GM23338 (cell line): ENCODE results near the gene NUMBL. TPM values are rescaled to one million over a fixed set of nuclear protein-coding genes. Genes with fewer than 3 reads are reported as not detected.

ENCODE experiments used
- ATAC-seq: fragments of 200-7000 bp; cut with Tn5 transposase; 3 replicates; pipeline ENCODE4 v1.9.1; 2020
- DNase-seq: peaks from one replicate; pipeline ENCODE4 v3.0.0-alpha.2; 2015; ENCODE audit warnings: low spot score
- H2AFZ ChIP-seq: fragments of 200-600 bp; sonication (generic); 2 replicates; pipeline ENCODE4 v1.8.0; 2016; ENCODE audit warnings: antibody characterized with exemption, mild to moderate bottlenecking, moderate library complexity
- H3F3A ChIP-seq: fragments of 200-600 bp; sonication (generic); replicated peaks from 2 replicates; pipeline ENCODE4 v1.8.0; 2017; ENCODE audit warnings: antibody characterized with exemption, mixed run types, low read depth
- H3K27ac ChIP-seq: fragments of 200-600 bp; sonication (generic); 2 replicates; pipeline ENCODE4 v1.6.1; 2016; ENCODE audit warnings: low read depth
- H3K27me3 ChIP-seq: fragments of 200-600 bp; sonication (generic); 2 replicates; pipeline ENCODE4 v1.8.0; 2016; ENCODE audit warnings: mild to moderate bottlenecking, mixed run types, moderate library complexity; ENCODE audit not compliant: insufficient read depth
- H3K36me3 ChIP-seq: fragments of 200-600 bp; sonication (generic); 2 replicates; pipeline ENCODE4 v1.8.0; 2016; ENCODE audit warnings: mild to moderate bottlenecking; ENCODE audit not compliant: insufficient read depth
- H3K4me1 ChIP-seq: fragments of 200-600 bp; sonication (generic); 2 replicates; pipeline ENCODE4 v1.8.0; 2016; ENCODE audit warnings: mild to moderate bottlenecking, moderate library complexity; ENCODE audit not compliant: insufficient read depth
- H3K4me2 ChIP-seq: fragments of 200-600 bp; sonication (generic); 2 replicates; pipeline ENCODE4 v1.7.1; 2017; ENCODE audit warnings: mixed run types
- H3K4me3 ChIP-seq: fragments of 200-600 bp; sonication (generic); 2 replicates; pipeline ENCODE4 v1.6.1; 2016; ENCODE audit warnings: mixed run types
- H3K79me2 ChIP-seq: fragments of 200-600 bp; sonication (generic); replicated peaks from 2 replicates; pipeline ENCODE4 v1.8.0; 2017; ENCODE audit warnings: mild to moderate bottlenecking; ENCODE audit not compliant: insufficient read depth
- H3K9me2 ChIP-seq: fragments of 200-600 bp; sonication (generic); 2 replicates; pipeline ENCODE4 v1.8.0; 2017; ENCODE audit not compliant: insufficient read depth
- H4K20me1 ChIP-seq: fragments of 200-600 bp; sonication (generic); replicated peaks from 2 replicates; pipeline ENCODE4 v1.8.0; 2017; ENCODE audit warnings: mild to moderate bottlenecking; ENCODE audit not compliant: insufficient read depth
- H3K27ac Mint-ChIP-seq: 2 replicates; pipeline ENCODE4 v1.8.0; 2020; ENCODE audit warnings: inconsistent platforms, mild to moderate bottlenecking, moderate library complexity, mixed read lengths
- H3K27me3 Mint-ChIP-seq: 3 replicates; pipeline ENCODE4 v1.8.0; 2022; ENCODE audit warnings: low read depth, mild to moderate bottlenecking, moderate library complexity, mixed read lengths, inconsistent platforms; ENCODE audit not compliant: insufficient read depth, poor library complexity
- H3K36me3 Mint-ChIP-seq: 3 replicates; pipeline ENCODE4 v1.8.0; 2021; ENCODE audit warnings: low read depth, mild to moderate bottlenecking, inconsistent platforms, moderate library complexity, mixed read lengths
- H3K4me1 Mint-ChIP-seq: 3 replicates; pipeline ENCODE4 v1.8.0; 2020; ENCODE audit warnings: mild to moderate bottlenecking, inconsistent platforms, mixed read lengths
- H3K4me3 Mint-ChIP-seq: 3 replicates; pipeline ENCODE4 v1.8.0; 2021; ENCODE audit warnings: moderate library complexity, mild to moderate bottlenecking, inconsistent platforms, mixed read lengths
- H3K9me3 Mint-ChIP-seq: 3 replicates; pipeline ENCODE4 v1.8.0; 2020; ENCODE audit warnings: moderate library complexity, mild to moderate bottlenecking, inconsistent platforms, mixed read lengths
- CREB1 ChIP-seq: fragments of 250-450 bp; sonication (Bioruptor Pico); IDR thresholded peaks from 2 replicates; pipeline ENCODE4 v1.5.0; 2020; ENCODE audit warnings: low read depth, mild to moderate bottlenecking, moderate library complexity
- EZH2 ChIP-seq: fragments of 200-600 bp; sonication (generic); IDR thresholded peaks from one replicate; pipeline ENCODE4 v1.8.0; 2017; ENCODE audit warnings: antibody characterized with exemption, mild to moderate bottlenecking, low read depth; ENCODE audit not compliant: unreplicated experiment
- EZH2phosphoT487 ChIP-seq: fragments of 200-600 bp; sonication (generic); IDR thresholded peaks from one replicate; pipeline ENCODE4 v1.8.1; 2018; ENCODE audit warnings: antibody characterized with exemption; ENCODE audit not compliant: unreplicated experiment
- JUNB ChIP-seq: IDR thresholded peaks from one replicate; pipeline ENCODE4 v1.6.1; 2016; ENCODE audit warnings: antibody characterized with exemption; ENCODE audit not compliant: unreplicated experiment
- NANOG ChIP-seq: IDR thresholded peaks from 2 replicates; pipeline ENCODE4 v1.6.1; 2016; ENCODE audit warnings: antibody characterized with exemption, borderline replicate concordance
- POLR2AphosphoS5 ChIP-seq: IDR thresholded peaks from 2 replicates; pipeline ENCODE4 v1.6.1; 2016; ENCODE audit warnings: antibody characterized with exemption, low read depth
- STAT1 ChIP-seq: IDR thresholded peaks from one replicate; pipeline ENCODE4 v1.6.1; 2016; ENCODE audit warnings: antibody characterized with exemption; ENCODE audit not compliant: unreplicated experiment
- ZNF114 ChIP-seq: fragments of 250-450 bp; sonication (Bioruptor Pico); IDR thresholded peaks from 2 replicates; pipeline ENCODE4 v1.5.0; 2020; ENCODE audit warnings: mild to moderate bottlenecking, moderate library complexity
- ZNF331 ChIP-seq: fragments of 250-450 bp; sonication (Bioruptor Pico); IDR thresholded peaks from 2 replicates; pipeline ENCODE4 v1.5.0; 2020; ENCODE audit warnings: low read depth, mild to moderate bottlenecking, moderate library complexity
- polyA plus RNA-seq: library from polyadenylated mRNA; unstranded; fragments of >200 nt; fragmentation: Nextera tagmentation; extraction: Ambion mirVana; gene quantifications from 2 replicates; pipeline ENCODE4 v1.2.1, GENCODE V29; 2016
- total RNA-seq: library from RNA; depleted of rRNA; stranded (reverse); fragments of >200 nt; shearing (Covaris generic); gene quantifications from 2 replicates; pipeline ENCODE4 v1.2.3, GENCODE V29; 2014
- TF ChIP-seq, protein P1 (sequence below): IDR thresholded peaks from one replicate; pipeline ENCODE4 v1.6.1; 2018; ENCODE audit warnings: antibody characterized with exemption; ENCODE audit not compliant: unreplicated experiment
- TF ChIP-seq, protein P2 (sequence below): fragments of 250-450 bp; sonication (Bioruptor Pico); IDR thresholded peaks from 2 replicates; pipeline ENCODE4 v1.5.0; 2020; ENCODE audit warnings: mild to moderate bottlenecking, moderate library complexity
- TF ChIP-seq, protein P3 (sequence below), 2 experiments: fragments of 200-600 bp in 1 of 2; sonication (generic) in 1 of 2; conservative IDR thresholded peaks; 2 replicates each; pipeline versions ENCODE4 v1.5.1 to v1.6.1; 2016 to 2017; ENCODE audit warnings: antibody characterized with exemption in 2 of 2, low read depth in 2 of 2, mild to moderate bottlenecking in 2 of 2, moderate library complexity in 1 of 2
- TF ChIP-seq, protein P4 (sequence below): IDR thresholded peaks from 2 replicates; pipeline ENCODE4 v1.6.1; 2016; ENCODE audit warnings: antibody characterized with exemption

Gene NUMBL
- total and polyA plus RNA-seq, 2 experiments from 2014 or later: 8.5 to 28.5 TPM

DNA sequence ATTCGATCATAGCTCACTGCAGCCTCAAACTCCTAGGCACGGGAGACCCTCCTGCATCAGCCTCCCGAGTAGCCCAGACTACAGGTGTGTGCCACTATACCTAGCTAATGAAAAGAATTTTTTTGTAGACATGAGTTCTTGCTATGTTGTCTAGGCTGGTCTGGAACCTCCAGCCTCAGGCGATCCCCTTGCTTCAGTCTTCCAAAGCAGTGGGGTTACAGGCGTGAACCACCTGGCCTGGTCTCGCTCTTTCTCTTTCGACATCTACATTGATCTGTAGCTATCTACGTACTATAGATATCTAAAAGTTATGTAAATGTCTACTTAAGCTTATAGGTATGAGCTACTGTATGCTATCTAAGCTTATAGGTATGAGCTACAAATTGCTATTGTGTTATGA is 32.4 kb downstream of the NUMBL start:
- Histone ChIP-seq H3K36me3 (no peaks in the 10 kb centered on the region), H3K79me2 (no peaks in the 10 kb centered on the region), H3K27ac (no peak overlapping the region), H3K4me1 (no peaks in the 10 kb centered on the region), H3F3A (no peaks in the 10 kb centered on the region), H4K20me1 (no peaks in the 10 kb centered on the region), H3K4me2 (no peak overlapping the region), H3K27me3 (no peaks in the 10 kb centered on the region), H3K9me2 (no peaks in the 10 kb centered on the region), H2AFZ (no peak overlapping the region; the same call in 1 of the 2 replicates), H3K4me3 (no peak overlapping the region)
- ATAC-seq (no peak), DNase-seq (no peak)
- no peaks in the 10 kb centered on the region for H3K36me3 Mint-ChIP-seq
- no peaks in the 10 kb centered on the region for H3K4me1 Mint-ChIP-seq
- H3K27me3 Mint-ChIP-seq: peaks cover 1% of the 10 kb centered on the region
- TF ChIP-seq, protein P1, sequence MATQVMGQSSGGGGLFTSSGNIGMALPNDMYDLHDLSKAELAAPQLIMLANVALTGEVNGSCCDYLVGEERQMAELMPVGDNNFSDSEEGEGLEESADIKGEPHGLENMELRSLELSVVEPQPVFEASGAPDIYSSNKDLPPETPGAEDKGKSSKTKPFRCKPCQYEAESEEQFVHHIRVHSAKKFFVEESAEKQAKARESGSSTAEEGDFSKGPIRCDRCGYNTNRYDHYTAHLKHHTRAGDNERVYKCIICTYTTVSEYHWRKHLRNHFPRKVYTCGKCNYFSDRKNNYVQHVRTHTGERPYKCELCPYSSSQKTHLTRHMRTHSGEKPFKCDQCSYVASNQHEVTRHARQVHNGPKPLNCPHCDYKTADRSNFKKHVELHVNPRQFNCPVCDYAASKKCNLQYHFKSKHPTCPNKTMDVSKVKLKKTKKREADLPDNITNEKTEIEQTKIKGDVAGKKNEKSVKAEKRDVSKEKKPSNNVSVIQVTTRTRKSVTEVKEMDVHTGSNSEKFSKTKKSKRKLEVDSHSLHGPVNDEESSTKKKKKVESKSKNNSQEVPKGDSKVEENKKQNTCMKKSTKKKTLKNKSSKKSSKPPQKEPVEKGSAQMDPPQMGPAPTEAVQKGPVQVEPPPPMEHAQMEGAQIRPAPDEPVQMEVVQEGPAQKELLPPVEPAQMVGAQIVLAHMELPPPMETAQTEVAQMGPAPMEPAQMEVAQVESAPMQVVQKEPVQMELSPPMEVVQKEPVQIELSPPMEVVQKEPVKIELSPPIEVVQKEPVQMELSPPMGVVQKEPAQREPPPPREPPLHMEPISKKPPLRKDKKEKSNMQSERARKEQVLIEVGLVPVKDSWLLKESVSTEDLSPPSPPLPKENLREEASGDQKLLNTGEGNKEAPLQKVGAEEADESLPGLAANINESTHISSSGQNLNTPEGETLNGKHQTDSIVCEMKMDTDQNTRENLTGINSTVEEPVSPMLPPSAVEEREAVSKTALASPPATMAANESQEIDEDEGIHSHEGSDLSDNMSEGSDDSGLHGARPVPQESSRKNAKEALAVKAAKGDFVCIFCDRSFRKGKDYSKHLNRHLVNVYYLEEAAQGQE: no peak
- TF ChIP-seq, protein P2, sequence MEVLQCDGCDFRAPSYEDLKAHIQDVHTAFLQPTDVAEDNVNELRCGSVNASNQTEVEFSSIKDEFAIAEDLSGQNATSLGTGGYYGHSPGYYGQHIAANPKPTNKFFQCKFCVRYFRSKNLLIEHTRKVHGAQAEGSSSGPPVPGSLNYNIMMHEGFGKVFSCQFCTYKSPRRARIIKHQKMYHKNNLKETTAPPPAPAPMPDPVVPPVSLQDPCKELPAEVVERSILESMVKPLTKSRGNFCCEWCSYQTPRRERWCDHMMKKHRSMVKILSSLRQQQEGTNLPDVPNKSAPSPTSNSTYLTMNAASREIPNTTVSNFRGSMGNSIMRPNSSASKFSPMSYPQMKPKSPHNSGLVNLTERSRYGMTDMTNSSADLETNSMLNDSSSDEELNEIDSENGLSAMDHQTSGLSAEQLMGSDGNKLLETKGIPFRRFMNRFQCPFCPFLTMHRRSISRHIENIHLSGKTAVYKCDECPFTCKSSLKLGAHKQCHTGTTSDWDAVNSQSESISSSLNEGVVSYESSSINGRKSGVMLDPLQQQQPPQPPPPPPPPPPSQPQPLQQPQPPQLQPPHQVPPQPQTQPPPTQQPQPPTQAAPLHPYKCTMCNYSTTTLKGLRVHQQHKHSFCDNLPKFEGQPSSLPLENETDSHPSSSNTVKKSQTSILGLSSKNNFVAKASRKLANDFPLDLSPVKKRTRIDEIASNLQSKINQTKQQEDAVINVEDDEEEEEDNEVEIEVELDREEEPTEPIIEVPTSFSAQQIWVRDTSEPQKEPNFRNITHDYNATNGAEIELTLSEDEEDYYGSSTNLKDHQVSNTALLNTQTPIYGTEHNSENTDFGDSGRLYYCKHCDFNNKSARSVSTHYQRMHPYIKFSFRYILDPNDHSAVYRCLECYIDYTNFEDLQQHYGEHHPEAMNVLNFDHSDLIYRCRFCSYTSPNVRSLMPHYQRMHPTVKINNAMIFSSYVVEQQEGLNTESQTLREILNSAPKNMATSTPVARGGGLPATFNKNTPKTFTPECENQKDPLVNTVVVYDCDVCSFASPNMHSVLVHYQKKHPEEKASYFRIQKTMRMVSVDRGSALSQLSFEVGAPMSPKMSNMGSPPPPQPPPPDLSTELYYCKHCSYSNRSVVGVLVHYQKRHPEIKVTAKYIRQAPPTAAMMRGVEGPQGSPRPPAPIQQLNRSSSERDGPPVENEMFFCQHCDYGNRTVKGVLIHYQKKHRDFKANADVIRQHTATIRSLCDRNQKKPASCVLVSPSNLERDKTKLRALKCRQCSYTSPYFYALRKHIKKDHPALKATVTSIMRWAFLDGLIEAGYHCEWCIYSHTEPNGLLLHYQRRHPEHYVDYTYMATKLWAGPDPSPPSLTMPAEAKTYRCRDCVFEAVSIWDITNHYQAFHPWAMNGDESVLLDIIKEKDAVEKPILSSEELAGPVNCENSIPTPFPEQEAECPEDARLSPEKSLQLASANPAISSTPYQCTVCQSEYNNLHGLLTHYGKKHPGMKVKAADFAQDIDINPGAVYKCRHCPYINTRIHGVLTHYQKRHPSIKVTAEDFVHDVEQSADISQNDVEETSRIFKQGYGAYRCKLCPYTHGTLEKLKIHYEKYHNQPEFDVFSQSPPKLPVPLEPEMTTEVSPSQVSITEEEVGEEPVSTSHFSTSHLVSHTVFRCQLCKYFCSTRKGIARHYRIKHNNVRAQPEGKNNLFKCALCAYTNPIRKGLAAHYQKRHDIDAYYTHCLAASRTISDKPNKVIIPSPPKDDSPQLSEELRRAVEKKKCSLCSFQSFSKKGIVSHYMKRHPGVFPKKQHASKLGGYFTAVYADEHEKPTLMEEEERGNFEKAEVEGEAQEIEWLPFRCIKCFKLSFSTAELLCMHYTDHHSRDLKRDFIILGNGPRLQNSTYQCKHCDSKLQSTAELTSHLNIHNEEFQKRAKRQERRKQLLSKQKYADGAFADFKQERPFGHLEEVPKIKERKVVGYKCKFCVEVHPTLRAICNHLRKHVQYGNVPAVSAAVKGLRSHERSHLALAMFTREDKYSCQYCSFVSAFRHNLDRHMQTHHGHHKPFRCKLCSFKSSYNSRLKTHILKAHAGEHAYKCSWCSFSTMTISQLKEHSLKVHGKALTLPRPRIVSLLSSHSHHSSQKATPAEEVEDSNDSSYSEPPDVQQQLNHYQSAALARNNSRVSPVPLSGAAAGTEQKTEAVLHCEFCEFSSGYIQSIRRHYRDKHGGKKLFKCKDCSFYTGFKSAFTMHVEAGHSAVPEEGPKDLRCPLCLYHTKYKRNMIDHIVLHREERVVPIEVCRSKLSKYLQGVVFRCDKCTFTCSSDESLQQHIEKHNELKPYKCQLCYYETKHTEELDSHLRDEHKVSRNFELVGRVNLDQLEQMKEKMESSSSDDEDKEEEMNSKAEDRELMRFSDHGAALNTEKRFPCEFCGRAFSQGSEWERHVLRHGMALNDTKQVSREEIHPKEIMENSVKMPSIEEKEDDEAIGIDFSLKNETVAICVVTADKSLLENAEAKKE: no peak
- TF ChIP-seq JUNB (no peak), ZNF114 (CRISPR knock-in tag) (no peak), STAT1 (no peak), EZH2 (no peak), NANOG (no peak), EZH2phosphoT487 (no peak), ZNF331 (CRISPR knock-in tag) (no peak), POLR2AphosphoS5 (no peak), CREB1 (no peak)
- TF ChIP-seq, protein P3, sequence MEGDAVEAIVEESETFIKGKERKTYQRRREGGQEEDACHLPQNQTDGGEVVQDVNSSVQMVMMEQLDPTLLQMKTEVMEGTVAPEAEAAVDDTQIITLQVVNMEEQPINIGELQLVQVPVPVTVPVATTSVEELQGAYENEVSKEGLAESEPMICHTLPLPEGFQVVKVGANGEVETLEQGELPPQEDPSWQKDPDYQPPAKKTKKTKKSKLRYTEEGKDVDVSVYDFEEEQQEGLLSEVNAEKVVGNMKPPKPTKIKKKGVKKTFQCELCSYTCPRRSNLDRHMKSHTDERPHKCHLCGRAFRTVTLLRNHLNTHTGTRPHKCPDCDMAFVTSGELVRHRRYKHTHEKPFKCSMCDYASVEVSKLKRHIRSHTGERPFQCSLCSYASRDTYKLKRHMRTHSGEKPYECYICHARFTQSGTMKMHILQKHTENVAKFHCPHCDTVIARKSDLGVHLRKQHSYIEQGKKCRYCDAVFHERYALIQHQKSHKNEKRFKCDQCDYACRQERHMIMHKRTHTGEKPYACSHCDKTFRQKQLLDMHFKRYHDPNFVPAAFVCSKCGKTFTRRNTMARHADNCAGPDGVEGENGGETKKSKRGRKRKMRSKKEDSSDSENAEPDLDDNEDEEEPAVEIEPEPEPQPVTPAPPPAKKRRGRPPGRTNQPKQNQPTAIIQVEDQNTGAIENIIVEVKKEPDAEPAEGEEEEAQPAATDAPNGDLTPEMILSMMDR (conservative IDR thresholded peaks at IDR 0.05; ENCODE audit: low read depth in 2 of 2): no peak
- TF ChIP-seq, protein P4, sequence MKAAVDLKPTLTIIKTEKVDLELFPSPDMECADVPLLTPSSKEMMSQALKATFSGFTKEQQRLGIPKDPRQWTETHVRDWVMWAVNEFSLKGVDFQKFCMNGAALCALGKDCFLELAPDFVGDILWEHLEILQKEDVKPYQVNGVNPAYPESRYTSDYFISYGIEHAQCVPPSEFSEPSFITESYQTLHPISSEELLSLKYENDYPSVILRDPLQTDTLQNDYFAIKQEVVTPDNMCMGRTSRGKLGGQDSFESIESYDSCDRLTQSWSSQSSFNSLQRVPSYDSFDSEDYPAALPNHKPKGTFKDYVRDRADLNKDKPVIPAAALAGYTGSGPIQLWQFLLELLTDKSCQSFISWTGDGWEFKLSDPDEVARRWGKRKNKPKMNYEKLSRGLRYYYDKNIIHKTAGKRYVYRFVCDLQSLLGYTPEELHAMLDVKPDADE: no peak
- no peak overlapping the region for H3K27ac Mint-ChIP-seq
- no peak overlapping the region for H3K4me3 Mint-ChIP-seq
- no peaks in the 10 kb centered on the region for H3K9me3 Mint-ChIP-seq
